ENCODE measurements around the gene TPST2. TPM values are rescaled to one million over a fixed set of nuclear protein-coding genes. Genes with fewer than 3 reads are reported as not detected.

TPST2 gene
- total RNA-seq, 1 donor from 2014 or later: 56.0 TPM

GRCh38 chr22:26555478-26555877, 34.5 kb downstream of the TPST2 start:
- DNase-seq (ENCODE audit: low spot score): no peak

- no peak for DNase-seq (ENCODE audit: low spot score)
Measured at GRCh38 chr22:26554956-26555355, 35.0 kb downstream of the TPST2 start.

GRCh38 chr22:26553056-26553752, 36.7 kb downstream of the TPST2 start:
- no peak for DNase-seq (ENCODE audit: low spot score)

- DNase-seq (ENCODE audit: low spot score): no peak
Measured at GRCh38 chr22:26552466-26552865, 37.5 kb downstream of the TPST2 start.

- DNase-seq (ENCODE audit: low spot score): no peak
Measured at GRCh38 chr22:26551568-26551967, 38.4 kb downstream of the TPST2 start.

GRCh38 chr22:26550498-26551033, 39.4 kb downstream of the TPST2 start:
- no peak for DNase-seq (ENCODE audit: low spot score)

GRCh38 chr22:26549902-26550497, 39.9 kb downstream of the TPST2 start:
- no peak for DNase-seq (ENCODE audit: low spot score)

- no peak for DNase-seq (ENCODE audit: low spot score)
Measured at GRCh38 chr22:26548984-26549383, 40.9 kb downstream of the TPST2 start.

- no peak for DNase-seq (ENCODE audit: low spot score)
Measured at GRCh38 chr22:26548303-26548702, 41.6 kb downstream of the TPST2 start.

- no peak for DNase-seq (ENCODE audit: low spot score)
Measured at GRCh38 chr22:26547837-26548236, 42.1 kb downstream of the TPST2 start.

GRCh38 chr22:26547426-26547825, 42.5 kb downstream of the TPST2 start:
- DNase-seq (ENCODE audit: low spot score): no peak

GRCh38 chr22:26546282-26546681, 43.6 kb downstream of the TPST2 start:
- no peak for DNase-seq (ENCODE audit: low spot score)

GRCh38 chr22:26545827-26546226, 44.1 kb downstream of the TPST2 start:
- no peak for DNase-seq (ENCODE audit: low spot score)

GRCh38 chr22:26545385-26545784, 44.5 kb downstream of the TPST2 start:
- no peak for DNase-seq (ENCODE audit: low spot score)

GRCh38 chr22:26544489-26544888, 45.4 kb downstream of the TPST2 start:
- DNase-seq (ENCODE audit: low spot score): no peak

- DNase-seq (ENCODE audit: low spot score): no peak
Measured at GRCh38 chr22:26542831-26543230, 47.1 kb downstream of the TPST2 start.

GRCh38 chr22:26541167-26541819, 48.6 kb downstream of the TPST2 start:
- no peak for DNase-seq (ENCODE audit: low spot score)

- DNase-seq (ENCODE audit: low spot score): no peak
Measured at GRCh38 chr22:26540119-26540518, 49.8 kb downstream of the TPST2 start.

GRCh38 chr22:26536762-26537134, 53.2 kb downstream of the TPST2 start:
- DNase-seq (ENCODE audit: low spot score): no peak

- no peak for DNase-seq (ENCODE audit: low spot score)
Measured at GRCh38 chr22:26536056-26536761, 53.7 kb downstream of the TPST2 start.

GRCh38 chr22:26535603-26535908, 54.4 kb downstream of the TPST2 start:
- DNase-seq (ENCODE audit: low spot score): no peak

GRCh38 chr22:26534874-26535602, 54.9 kb downstream of the TPST2 start:
- no peak for DNase-seq (ENCODE audit: low spot score)
